Measurements from ENCODE around the gene CACTIN.

DNA sequence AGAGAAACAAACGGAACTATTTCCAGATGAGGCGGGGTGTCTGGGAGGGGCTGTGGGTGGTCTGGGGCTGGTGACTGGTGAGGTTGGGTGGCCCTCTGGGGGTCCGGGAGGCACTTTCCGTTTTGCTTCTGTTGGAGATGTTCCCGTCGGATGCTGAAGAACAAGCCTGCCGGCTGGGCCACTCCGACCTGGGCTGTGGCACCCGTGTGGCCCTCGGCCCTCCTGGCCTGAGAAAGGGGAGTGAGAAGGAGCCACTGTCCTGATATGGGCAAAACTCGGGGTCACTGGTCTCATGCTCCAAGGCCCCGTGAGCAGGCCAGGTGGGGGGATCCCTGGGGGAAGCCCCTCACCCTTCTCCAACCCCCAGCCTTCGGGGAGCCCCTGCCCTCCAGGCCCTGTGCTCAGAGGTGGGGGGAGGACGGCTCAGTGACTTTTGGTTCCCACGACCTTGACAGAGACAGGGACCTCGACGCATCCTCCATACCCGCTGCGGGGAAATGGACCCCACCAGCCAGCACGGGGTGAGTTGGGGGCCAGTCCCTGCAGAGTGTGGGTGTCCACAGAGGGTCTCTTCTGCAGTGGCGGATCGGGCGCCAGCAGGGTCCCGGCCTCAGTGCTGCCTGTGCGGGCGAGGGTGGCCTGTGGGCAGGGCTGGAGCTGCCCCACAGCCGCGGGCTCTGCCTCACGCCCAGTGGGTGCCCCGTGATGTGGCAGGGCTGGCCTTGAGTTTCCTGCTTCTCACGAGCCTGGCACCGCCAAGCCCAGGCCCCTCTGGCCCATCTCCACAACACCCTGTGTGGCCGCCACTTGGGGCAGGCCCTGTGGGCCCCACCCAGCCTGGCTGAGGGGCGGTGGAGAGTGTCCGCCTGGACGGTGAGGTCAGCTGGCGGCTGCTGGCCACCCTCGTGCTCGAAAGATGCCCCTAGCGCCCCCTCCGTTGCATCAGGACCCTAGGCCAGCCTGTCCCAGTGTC, 15.6 kb downstream of the CACTIN start:
- no peak for TF ChIP-seq EZH2phosphoT487 (IDR thresholded peaks at IDR 0.05; ENCODE audit: insufficient read depth, low read depth)
- TF ChIP-seq EZH2 (IDR thresholded peaks at IDR 0.05; ENCODE audit: insufficient read depth, poor library complexity, severe bottlenecking) = no peak

Measured in GM23248 (cell line).